Neural cell (in vitro differentiated cells): ENCODE measurements around the gene PRLHR. TPM values are rescaled to one million over a fixed set of nuclear protein-coding genes. Genes with fewer than 3 reads are reported as not detected.

Experiments
- H2AFZ ChIP-seq: fragments of 200-600, 300-800 bp; sonication (generic), shearing (Covaris generic); 2 replicates; pipeline ENCODE4 v1.6.0; 2014; ENCODE audit warnings: low read depth, mild to moderate bottlenecking, antibody characterized with exemption, low read length, moderate library complexity
- H3F3A ChIP-seq: fragments of 200-600 bp; shearing (Covaris generic); 2 replicates; pipeline ENCODE4 v1.6.1; 2016; ENCODE audit warnings: mild to moderate bottlenecking, moderate library complexity, mixed read lengths, antibody characterized with exemption, low read length; ENCODE audit not compliant: insufficient read depth, poor library complexity, severe bottlenecking
- H3K27ac ChIP-seq: fragments of 200-600, 300-800 bp; sonication (generic), shearing (Covaris generic); 2 replicates; pipeline ENCODE4 v1.5.1; 2014; ENCODE audit warnings: mild to moderate bottlenecking, low read length, moderate library complexity
- H3K27me3 ChIP-seq: fragments of 300-800, 200-600 bp; sonication (generic), shearing (Covaris generic); 2 replicates; pipeline ENCODE4 v1.6.0; 2014; ENCODE audit warnings: mild to moderate bottlenecking, low read depth, low read length, moderate library complexity; ENCODE audit not compliant: insufficient read depth
- H3K36me3 ChIP-seq: fragments of 300-800, 200-600 bp; sonication (generic), shearing (Covaris generic); 2 replicates; pipeline ENCODE4 v1.5.1; 2014; ENCODE audit warnings: mild to moderate bottlenecking, antibody characterized with exemption, low read length, moderate library complexity; ENCODE audit not compliant: insufficient read depth
- H3K4me2 ChIP-seq: fragments of 300-800, 200-600 bp; sonication (generic), shearing (Covaris generic); 2 replicates; pipeline ENCODE4 v1.6.0; 2014; ENCODE audit warnings: mild to moderate bottlenecking, low read length
- H3K4me3 ChIP-seq: fragments of 300-800, 200-600 bp; sonication (generic), shearing (Covaris generic); 2 replicates; pipeline ENCODE4 v1.5.1; 2014; ENCODE audit warnings: mild to moderate bottlenecking, low read length, moderate library complexity
- H3K79me2 ChIP-seq: fragments of 200-600 bp; shearing (Covaris generic); replicated peaks from 2 replicates; pipeline ENCODE4 v1.6.0; 2014; ENCODE audit warnings: mild to moderate bottlenecking, low read length, moderate library complexity; ENCODE audit not compliant: insufficient read depth
- H3K9ac ChIP-seq: fragments of 300-800, 200-600 bp; sonication (generic), shearing (Covaris generic); 2 replicates; pipeline ENCODE4 v1.6.1; 2016; ENCODE audit warnings: mild to moderate bottlenecking, low read length, mixed read lengths
- H3K9me2 ChIP-seq: fragments of 200-600 bp; shearing (Covaris generic); 2 replicates; pipeline ENCODE4 v1.6.1; 2016; ENCODE audit warnings: mild to moderate bottlenecking, low read length, mixed read lengths; ENCODE audit not compliant: insufficient read depth
- H3K9me3 ChIP-seq: fragments of 200-600, 300-800 bp; sonication (generic), shearing (Covaris generic); 2 replicates; pipeline ENCODE4 v1.6.1; 2016; ENCODE audit warnings: mild to moderate bottlenecking, mixed run types, low read length, moderate library complexity, mixed read lengths
- H4K20me1 ChIP-seq: fragments of 200-600 bp; shearing (Covaris generic); 2 replicates; pipeline ENCODE4 v1.6.1; 2016; ENCODE audit warnings: mild to moderate bottlenecking, mixed run types; ENCODE audit not compliant: insufficient read depth
- EP300 ChIP-seq: fragments of 450-650 bp; conservative IDR thresholded peaks from 2 replicates; pipeline ENCODE4 v1.6.1; 2014; ENCODE audit warnings: antibody characterized with exemption, mild to moderate bottlenecking, moderate library complexity; ENCODE audit not compliant: poor library complexity, severe bottlenecking
- EZH2 ChIP-seq: fragments of 200-600, 300-800 bp; shearing (Covaris generic), sonication (generic); IDR thresholded peaks from 2 replicates; pipeline ENCODE4 v1.6.1; 2014; ENCODE audit warnings: antibody characterized with exemption, low read length, borderline replicate concordance, mild to moderate bottlenecking; ENCODE audit not compliant: insufficient read depth, poor library complexity, severe bottlenecking
- MXI1 ChIP-seq: fragments of 450-650 bp; conservative IDR thresholded peaks from 2 replicates; pipeline ENCODE4 v1.6.1; 2014; ENCODE audit warnings: antibody characterized with exemption, mild to moderate bottlenecking; ENCODE audit not compliant: poor library complexity, severe bottlenecking
- POLR2AphosphoS5 ChIP-seq: IDR thresholded peaks from 2 replicates; pipeline ENCODE4 v1.6.1; 2012
- RAD21 ChIP-seq: fragments of 450-650 bp; conservative IDR thresholded peaks from 2 replicates; pipeline ENCODE4 v1.6.1; 2014; ENCODE audit warnings: antibody characterized with exemption, mild to moderate bottlenecking, moderate library complexity
- SMC3 ChIP-seq: fragments of 450-650 bp; conservative IDR thresholded peaks from 2 replicates; pipeline ENCODE4 v1.6.1; 2014; ENCODE audit warnings: antibody characterized with exemption, mild to moderate bottlenecking, moderate library complexity; ENCODE audit not compliant: poor library complexity
- TAF1 ChIP-seq: IDR thresholded peaks from 2 replicates; pipeline ENCODE4 v1.6.1; 2012; ENCODE audit warnings: low read depth
- polyA plus RNA-seq: library from polyadenylated mRNA; depleted of rRNA; stranded (reverse); fragments of >200 nt; gene quantifications from 2 replicates; pipeline ENCODE4 v1.2.3, GENCODE V29; 2014
- TF ChIP-seq, protein P1 (sequence below): fragments of 450-650 bp; IDR thresholded peaks from 2 replicates; pipeline ENCODE4 v1.5.1; 2014; ENCODE audit warnings: antibody characterized with exemption, mild to moderate bottlenecking, moderate library complexity; ENCODE audit not compliant: poor library complexity, severe bottlenecking
- TF ChIP-seq, protein P2 (sequence below): IDR thresholded peaks from 2 replicates; pipeline ENCODE4 v1.6.1; 2012; ENCODE audit warnings: borderline replicate concordance

PRLHR gene
- polyA plus RNA-seq, 1 donor from 2014 or later = 0.20 TPM

DNA sequence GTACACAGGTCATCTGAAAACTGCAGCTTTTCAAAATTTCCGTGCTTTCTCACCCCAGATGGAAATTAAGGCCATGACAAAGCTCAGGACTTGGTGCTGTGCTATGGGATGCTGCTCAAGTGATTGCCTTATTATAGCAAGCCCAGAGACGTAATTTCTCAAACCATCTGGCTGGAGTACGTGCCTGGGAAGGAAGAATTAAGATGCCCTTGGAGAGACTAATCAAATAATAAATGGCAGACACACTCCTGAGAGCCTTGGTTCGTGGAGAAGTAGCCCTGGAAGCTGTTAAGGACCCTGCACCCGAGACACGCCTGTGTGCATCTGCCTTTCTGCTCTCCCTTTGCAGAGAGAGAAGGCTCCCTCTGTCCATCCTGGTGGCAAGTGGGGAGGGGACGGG is 38.3 kb upstream of the PRLHR start:
- no peak overlapping the region for H3K9ac ChIP-seq
- H3F3A ChIP-seq = no peaks in the 10 kb centered on the region
- no peak overlapping the region for H3K4me3 ChIP-seq
- H2AFZ ChIP-seq = no peak overlapping the region
- H3K4me2 ChIP-seq = no peak overlapping the region
- no peaks in the 10 kb centered on the region for H3K9me2 ChIP-seq
- H3K27ac ChIP-seq = no peak overlapping the region
- no peaks in the 10 kb centered on the region for H4K20me1 ChIP-seq
- H3K36me3 ChIP-seq = no peaks in the 10 kb centered on the region
- no peaks in the 10 kb centered on the region for H3K9me3 ChIP-seq
- TF ChIP-seq EP300 = no peak
- TF ChIP-seq TAF1 = no peak
- TF ChIP-seq, protein P1, sequence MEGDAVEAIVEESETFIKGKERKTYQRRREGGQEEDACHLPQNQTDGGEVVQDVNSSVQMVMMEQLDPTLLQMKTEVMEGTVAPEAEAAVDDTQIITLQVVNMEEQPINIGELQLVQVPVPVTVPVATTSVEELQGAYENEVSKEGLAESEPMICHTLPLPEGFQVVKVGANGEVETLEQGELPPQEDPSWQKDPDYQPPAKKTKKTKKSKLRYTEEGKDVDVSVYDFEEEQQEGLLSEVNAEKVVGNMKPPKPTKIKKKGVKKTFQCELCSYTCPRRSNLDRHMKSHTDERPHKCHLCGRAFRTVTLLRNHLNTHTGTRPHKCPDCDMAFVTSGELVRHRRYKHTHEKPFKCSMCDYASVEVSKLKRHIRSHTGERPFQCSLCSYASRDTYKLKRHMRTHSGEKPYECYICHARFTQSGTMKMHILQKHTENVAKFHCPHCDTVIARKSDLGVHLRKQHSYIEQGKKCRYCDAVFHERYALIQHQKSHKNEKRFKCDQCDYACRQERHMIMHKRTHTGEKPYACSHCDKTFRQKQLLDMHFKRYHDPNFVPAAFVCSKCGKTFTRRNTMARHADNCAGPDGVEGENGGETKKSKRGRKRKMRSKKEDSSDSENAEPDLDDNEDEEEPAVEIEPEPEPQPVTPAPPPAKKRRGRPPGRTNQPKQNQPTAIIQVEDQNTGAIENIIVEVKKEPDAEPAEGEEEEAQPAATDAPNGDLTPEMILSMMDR = no peak
- TF ChIP-seq, protein P2, sequence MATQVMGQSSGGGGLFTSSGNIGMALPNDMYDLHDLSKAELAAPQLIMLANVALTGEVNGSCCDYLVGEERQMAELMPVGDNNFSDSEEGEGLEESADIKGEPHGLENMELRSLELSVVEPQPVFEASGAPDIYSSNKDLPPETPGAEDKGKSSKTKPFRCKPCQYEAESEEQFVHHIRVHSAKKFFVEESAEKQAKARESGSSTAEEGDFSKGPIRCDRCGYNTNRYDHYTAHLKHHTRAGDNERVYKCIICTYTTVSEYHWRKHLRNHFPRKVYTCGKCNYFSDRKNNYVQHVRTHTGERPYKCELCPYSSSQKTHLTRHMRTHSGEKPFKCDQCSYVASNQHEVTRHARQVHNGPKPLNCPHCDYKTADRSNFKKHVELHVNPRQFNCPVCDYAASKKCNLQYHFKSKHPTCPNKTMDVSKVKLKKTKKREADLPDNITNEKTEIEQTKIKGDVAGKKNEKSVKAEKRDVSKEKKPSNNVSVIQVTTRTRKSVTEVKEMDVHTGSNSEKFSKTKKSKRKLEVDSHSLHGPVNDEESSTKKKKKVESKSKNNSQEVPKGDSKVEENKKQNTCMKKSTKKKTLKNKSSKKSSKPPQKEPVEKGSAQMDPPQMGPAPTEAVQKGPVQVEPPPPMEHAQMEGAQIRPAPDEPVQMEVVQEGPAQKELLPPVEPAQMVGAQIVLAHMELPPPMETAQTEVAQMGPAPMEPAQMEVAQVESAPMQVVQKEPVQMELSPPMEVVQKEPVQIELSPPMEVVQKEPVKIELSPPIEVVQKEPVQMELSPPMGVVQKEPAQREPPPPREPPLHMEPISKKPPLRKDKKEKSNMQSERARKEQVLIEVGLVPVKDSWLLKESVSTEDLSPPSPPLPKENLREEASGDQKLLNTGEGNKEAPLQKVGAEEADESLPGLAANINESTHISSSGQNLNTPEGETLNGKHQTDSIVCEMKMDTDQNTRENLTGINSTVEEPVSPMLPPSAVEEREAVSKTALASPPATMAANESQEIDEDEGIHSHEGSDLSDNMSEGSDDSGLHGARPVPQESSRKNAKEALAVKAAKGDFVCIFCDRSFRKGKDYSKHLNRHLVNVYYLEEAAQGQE = no peak
- no peak for TF ChIP-seq MXI1
- no peak for TF ChIP-seq POLR2AphosphoS5
- no peak for TF ChIP-seq EZH2
- no peak for TF ChIP-seq SMC3
- no peak for TF ChIP-seq RAD21
- H3K79me2 ChIP-seq = no peaks in the 10 kb centered on the region
- H3K27me3 ChIP-seq = no peaks in the 10 kb centered on the region

DNA sequence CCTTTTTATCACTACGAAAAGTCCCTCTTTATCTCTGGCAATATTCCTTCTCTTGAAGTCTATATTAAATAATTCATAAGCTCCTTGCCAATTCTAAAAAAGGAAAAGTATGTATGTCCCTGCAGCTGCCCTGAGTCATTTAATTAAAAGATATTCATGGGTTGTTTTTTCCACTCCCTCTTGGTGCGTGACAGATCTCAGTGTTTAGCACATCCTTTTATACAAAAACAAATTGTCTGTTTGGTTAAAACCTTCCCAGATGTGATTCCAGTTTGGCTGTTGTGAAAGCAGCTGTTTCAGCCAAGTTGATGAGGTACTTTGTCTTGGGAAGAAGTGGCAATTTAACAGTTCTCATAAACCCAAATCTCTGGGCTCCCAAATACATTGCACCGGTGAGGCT is 33.8 kb upstream of the PRLHR start:
- no peak for TF ChIP-seq MXI1
- TF ChIP-seq, protein P1 = no peak
- TF ChIP-seq SMC3 = no peak
- TF ChIP-seq POLR2AphosphoS5 = no peak
- TF ChIP-seq TAF1 = no peak
- TF ChIP-seq EP300 = no peak
- TF ChIP-seq RAD21 = no peak
- no peak for TF ChIP-seq EZH2
- TF ChIP-seq, protein P2 = no peak
- Histone ChIP-seq H3K79me2 (no peaks in the 10 kb centered on the region), H3K9ac (no peak overlapping the region), H4K20me1 (no peaks in the 10 kb centered on the region), H2AFZ (no peak overlapping the region), H3K27me3 (no peaks in the 10 kb centered on the region), H3K27ac (no peak overlapping the region), H3K36me3 (no peaks in the 10 kb centered on the region), H3K4me3 (no peak overlapping the region), H3F3A (no peaks in the 10 kb centered on the region), H3K9me3 (no peaks in the 10 kb centered on the region), H3K9me2 (no peaks in the 10 kb centered on the region), H3K4me2 (no peak overlapping the region)
